Body of pancreas (tissue), 4 donors: ENCODE measurements around the gene IFI30.

Source experiments
- CTCF ChIP-seq, 7 experiments: fragments of 450-650 bp in 4 of 7; fragments of 200-600 bp in 3 of 7; sonication (generic) in 3 of 7; IDR thresholded peaks; one replicate each; pipeline ENCODE4 v1.5.1; 2016 to 2019; ENCODE audit warnings: antibody characterized with exemption in 7 of 7
- POLR2A ChIP-seq, 3 donors: fragments of 450-650 bp; IDR thresholded peaks; one replicate each; pipeline ENCODE4 v1.6.1; 2016; ENCODE audit warnings: antibody characterized with exemption in 3 of 3, mild to moderate bottlenecking in 2 of 3

GRCh38 chr19:18220632-18221275 lies 47.1 kb downstream of the IFI30 start:
- TF ChIP-seq CTCF (IDR thresholded peaks at IDR 0.05): no peak
- TF ChIP-seq POLR2A (IDR thresholded peaks at IDR 0.05): no peak
